A549 (cell line): ENCODE measurements around the gene RASL11B. TPM values are rescaled to one million over a fixed set of nuclear protein-coding genes. Genes with fewer than 3 reads are reported as not detected.

ENCODE experiments used
- ATAC-seq, 2 experiments: fragments of 200-7000 bp in 1 of 2; fragments of >200 bp in 1 of 2; cut with Nextera tagmentation in 1 of 2; cut with Tn5 transposase in 1 of 2; 3 replicates each; pipeline versions ENCODE4 v1.8.0 to v1.9.1; 2018 to 2020; ENCODE audit warnings: mild to moderate bottlenecking in 1 of 2, moderate library complexity in 1 of 2
- CTCF ChIA-PET: fragments of 300-600 bp; sonication (Branson Sonifier 250); formaldehyde crosslinking; extraction: SDS; loops from one replicate; lab custom pipeline; 2021; ENCODE audit warnings: antibody characterized with exemption, inconsistent platforms; lab: Yijun Ruan, JAX
- POLR2A ChIA-PET: fragments of 350-600 bp; formaldehyde crosslinking; extraction: SDS; loops from one replicate; lab custom pipeline; 2021; ENCODE audit warnings: antibody characterized with exemption, inconsistent platforms; lab: Yijun Ruan, JAX
- DNase-seq, 2 experiments: peaks; one replicate each; pipeline versions ENCODE4 v3.0.0 to v3.0.0-alpha.2; 2011 to 2016; ENCODE audit warnings: low read depth in 1 of 2, low spot score in 1 of 2
- FAIRE-seq: peaks from 2 replicates; lab custom pipeline; 2011; peaks lifted over from hg19 to GRCh38; lab: Jason Lieb, UNC
- H3K27ac ChIP-seq, 2 experiments: fragments of >200 bp; sonication (Bioruptor Twin); formaldehyde crosslinking; 3 replicates each; pipeline ENCODE4 v1.5.1; 2016 to 2017
- H3K4me1 ChIP-seq: fragments of >200 bp; sonication (Bioruptor Twin); formaldehyde crosslinking; 3 replicates; pipeline ENCODE4 v1.6.1; 2016
- H3K4me2 ChIP-seq: fragments of >200 bp; sonication (Bioruptor Twin); formaldehyde crosslinking; 3 replicates; pipeline ENCODE4 v1.6.1; 2016
- H3K4me3 ChIP-seq: fragments of >200 bp; sonication (Bioruptor Twin); formaldehyde crosslinking; 3 replicates; pipeline ENCODE4 v1.5.1; 2016
- H3K9me3 ChIP-seq: fragments of >200 bp; sonication (Bioruptor Twin); formaldehyde crosslinking; 3 replicates; pipeline ENCODE4 v1.6.1; 2016
- ATOH8 ChIP-seq: fragments of 250-450 bp; sonication (Bioruptor Pico); IDR thresholded peaks from 2 replicates; pipeline ENCODE4 v1.5.0; 2020; ENCODE audit warnings: low read depth, mild to moderate bottlenecking, moderate library complexity
- CBX2 ChIP-seq: fragments of 200-600 bp; sonication (generic); IDR thresholded peaks from 2 replicates; pipeline ENCODE4 v1.6.1; 2016; ENCODE audit warnings: low read depth, mild to moderate bottlenecking, borderline replicate concordance
- CBX8 ChIP-seq: fragments of 200-600 bp; sonication (generic); IDR thresholded peaks from 2 replicates; pipeline ENCODE4 v1.6.1; 2016
- CTCF ChIP-seq: fragments of >200 bp; sonication (Bioruptor Twin); formaldehyde crosslinking; IDR thresholded peaks from 3 replicates; pipeline ENCODE4 v1.5.1; 2016
- EHMT2 ChIP-seq: fragments of 200-600 bp; sonication (generic); IDR thresholded peaks from 2 replicates; pipeline ENCODE4 v1.6.1; 2016; ENCODE audit warnings: antibody characterized with exemption, low read depth, mild to moderate bottlenecking, moderate library complexity
- ELK1 ChIP-seq: fragments of 150-350 bp; IDR thresholded peaks from 2 replicates; pipeline ENCODE4 v1.6.1; 2014; ENCODE audit warnings: low read depth, mild to moderate bottlenecking, low read length
- FOSB ChIP-seq: fragments of 250-450 bp; sonication (Bioruptor Pico); IDR thresholded peaks from 2 replicates; pipeline ENCODE4 v1.5.0; 2020; ENCODE audit warnings: mild to moderate bottlenecking, moderate library complexity
- FOSL2 ChIP-seq, 2 experiments: fragments of 450-650 bp in 1 of 2; fragments of >200 bp in 1 of 2; sonication (Bioruptor Twin) in 1 of 2; formaldehyde crosslinking; IDR thresholded peaks; 2 replicates each; pipeline versions ENCODE4 v1.5.0 to v1.6.1; 2016 to 2020; ENCODE audit warnings: mild to moderate bottlenecking in 1 of 2, moderate library complexity in 1 of 2
- FOXS1 ChIP-seq: fragments of 250-450 bp; sonication (Bioruptor Pico); IDR thresholded peaks from 2 replicates; pipeline ENCODE4 v1.5.0; 2020; ENCODE audit warnings: mild to moderate bottlenecking, moderate library complexity
- HOXB13 ChIP-seq: fragments of 250-450 bp; sonication (Bioruptor Pico); IDR thresholded peaks from 2 replicates; pipeline ENCODE4 v1.5.0; 2020; ENCODE audit warnings: low read depth, mild to moderate bottlenecking, moderate library complexity
- JUNB ChIP-seq: fragments of >200 bp; sonication (Bioruptor Twin); formaldehyde crosslinking; IDR thresholded peaks from 2 replicates; pipeline ENCODE4 v1.6.1; 2016
- KDM1A ChIP-seq: fragments of 200-600 bp; sonication (generic); IDR thresholded peaks from 2 replicates; pipeline ENCODE4 v1.6.1; 2016; ENCODE audit warnings: low read depth, mild to moderate bottlenecking
- MAFK ChIP-seq: fragments of 450-650 bp; IDR thresholded peaks from 2 replicates; pipeline ENCODE4 v1.6.1; 2014; ENCODE audit not compliant: partially characterized antibody
- MAX ChIP-seq: IDR thresholded peaks from 2 replicates; pipeline ENCODE4 v1.6.1; 2012
- MAZ ChIP-seq: fragments of 150-350 bp; IDR thresholded peaks from 2 replicates; pipeline ENCODE4 v1.6.1; 2014; ENCODE audit warnings: antibody characterized with exemption, low read depth, low read length, borderline replicate concordance
- NR3C1 ChIP-seq: fragments of >200 bp; sonication (Bioruptor Twin); formaldehyde crosslinking; IDR thresholded peaks from 3 replicates; pipeline ENCODE4 v1.6.1; 2017
- RAD21 ChIP-seq, 2 experiments: fragments of >200 bp in 1 of 2; sonication (Bioruptor Twin) in 1 of 2; formaldehyde crosslinking in 1 of 2; IDR thresholded peaks in 1 of 2; conservative IDR thresholded peaks in 1 of 2; 2 replicates in 1 of 2; 3 replicates in 1 of 2; pipeline ENCODE4 v1.6.1; 2012 to 2018; ENCODE audit warnings: inconsistent platforms in 1 of 2
- RCOR1 ChIP-seq: fragments of 150-350 bp; IDR thresholded peaks from 2 replicates; pipeline ENCODE4 v1.6.1; 2014; ENCODE audit warnings: antibody characterized with exemption, low read length, low read depth
- REST ChIP-seq: fragments of 200-600 bp; sonication (generic); IDR thresholded peaks from 2 replicates; pipeline ENCODE4 v1.6.1; 2016; ENCODE audit warnings: antibody characterized with exemption, mild to moderate bottlenecking, moderate library complexity
- TFCP2L1 ChIP-seq: fragments of 250-450 bp; sonication (Bioruptor Pico); IDR thresholded peaks from 2 replicates; pipeline ENCODE4 v1.5.0; 2021; ENCODE audit warnings: mild to moderate bottlenecking
- ZC3H11A ChIP-seq: fragments of 450-650 bp; IDR thresholded peaks from 2 replicates; pipeline ENCODE4 v1.6.1; 2014; ENCODE audit warnings: antibody characterized with exemption, mild to moderate bottlenecking
- ZFP36 ChIP-seq: fragments of 450-650 bp; IDR thresholded peaks from 2 replicates; pipeline ENCODE4 v1.6.1; 2014; ENCODE audit warnings: borderline replicate concordance; ENCODE audit not compliant: partially characterized antibody
- WGBS: methylation state at CpG from one replicate; pipeline ENCODE4 v1.1.6; 2017; ENCODE audit errors: missing lambda C conversion rate; 5-methylcytosine and 5-hydroxymethylcytosine counted together
- polyA plus RNA-seq, 4 experiments: library from polyadenylated mRNA; depleted of rRNA in 3 of 4; stranded (reverse); fragments of >200 nt; fragmentation: RNase III in 1 of 4; extraction: RNeasy Plus Mini Kit Qiagen cat#74134 plus additional on column Dnase treatment in 1 of 4; gene quantifications; 2 replicates in 3 of 4; 3 replicates in 1 of 4; pipeline ENCODE4 v1.2.3, GENCODE V29; 2011 to 2017

RASL11B gene
- polyA plus RNA-seq, 2 of the 4 experiments (the other 2 are of a cell fraction), result 0.04 to 0.05 TPM

- TF ChIP-seq MAX, result no peak
These were observed 21.4 kb upstream of the RASL11B start (continued) for GRCh38 chr4:52840531-52841370.

- Histone ChIP-seq H3K4me1 (no peaks in the 10 kb centered on the region), H3K27ac (no peak overlapping the region), H3K9me3 (no peaks in the 10 kb centered on the region), H3K4me3 (no peak overlapping the region)
- 74% methylated on average over 16 of the region's 18 CpGs for WGBS
- FAIRE-seq (no peak), DNase-seq (no peak), ATAC-seq (no peak)
- POLR2A ChIA-PET, result no interaction called here
- TF ChIP-seq MAX (no peak), CBX2 (no peak), ZFP36 (no peak), ELK1 (no peak), CTCF (no peak), NR3C1 (no peak), KDM1A (no peak), FOSL2 (IDR thresholded peaks at IDR 0.05) (no peak), FOSL2 (CRISPR knock-in tag; IDR thresholded peaks at IDR 0.05) (no peak), FOSB (CRISPR knock-in tag) (no peak), FOXS1 (CRISPR knock-in tag) (no peak), TFCP2L1 (CRISPR knock-in tag) (no peak), RAD21 (conservative IDR thresholded peaks at IDR 0.05 in 1 of 2, IDR thresholded peaks at IDR 0.05 in 1 of 2) (no peak), HOXB13 (CRISPR knock-in tag) (no peak), JUNB (no peak), MAFK (no peak), CBX8 (no peak), EHMT2 (no peak)
- TF ChIP-seq, all 56 proteins: peak for 0
- H3K4me2 ChIP-seq, result no peak overlapping the region
- CTCF ChIA-PET, result interaction anchor here (0.8 kb wide), 1 partner anchor 13 kb away, joined by 3 read pairs; no protein-coding TSS in a partner anchor
These were observed 20.2 kb upstream of the RASL11B start for GRCh38 chr4:52841682-52842456.

GRCh38 chr4:52842792-52843191 is 19.3 kb upstream of the RASL11B start:
- CTCF ChIA-PET, result interaction anchor here (0.8 kb wide), 1 partner anchor 14 kb away, joined by 3 read pairs; no protein-coding TSS in a partner anchor
- no peak for TF ChIP-seq ATOH8 (CRISPR knock-in tag)
- TF ChIP-seq MAZ, result no peak
- no peak for TF ChIP-seq ELK1
- no peak for TF ChIP-seq RCOR1
- TF ChIP-seq ZC3H11A, result no peak
- no peak for TF ChIP-seq REST
- no peak for TF ChIP-seq NR3C1

More at GRCh38 chr4:52842792-52843191, 19.3 kb upstream of the RASL11B start:
- DNase-seq (no peak), FAIRE-seq (no peak), ATAC-seq (no peak)
- 69% methylated on average over 3 of the region's 3 CpGs for WGBS
- Histone ChIP-seq H3K4me1 (no peaks in the 10 kb centered on the region), H3K4me2 (no peak overlapping the region), H3K4me3 (no peak overlapping the region), H3K27ac (no peak overlapping the region), H3K9me3 (no peaks in the 10 kb centered on the region)
- POLR2A ChIA-PET, result no interaction called here
